ENCODE results near the gene MARK3. TPM values are rescaled to one million over a fixed set of nuclear protein-coding genes. Genes with fewer than 3 reads are reported as not detected.

The MARK3 gene
- total and polyA plus RNA-seq, 10 of the 15 experiments (the other 5 are each of a cell fraction or from before 2014, with no cell fraction given): 10.7 to 75.1 (median 41.4) TPM

DNA sequence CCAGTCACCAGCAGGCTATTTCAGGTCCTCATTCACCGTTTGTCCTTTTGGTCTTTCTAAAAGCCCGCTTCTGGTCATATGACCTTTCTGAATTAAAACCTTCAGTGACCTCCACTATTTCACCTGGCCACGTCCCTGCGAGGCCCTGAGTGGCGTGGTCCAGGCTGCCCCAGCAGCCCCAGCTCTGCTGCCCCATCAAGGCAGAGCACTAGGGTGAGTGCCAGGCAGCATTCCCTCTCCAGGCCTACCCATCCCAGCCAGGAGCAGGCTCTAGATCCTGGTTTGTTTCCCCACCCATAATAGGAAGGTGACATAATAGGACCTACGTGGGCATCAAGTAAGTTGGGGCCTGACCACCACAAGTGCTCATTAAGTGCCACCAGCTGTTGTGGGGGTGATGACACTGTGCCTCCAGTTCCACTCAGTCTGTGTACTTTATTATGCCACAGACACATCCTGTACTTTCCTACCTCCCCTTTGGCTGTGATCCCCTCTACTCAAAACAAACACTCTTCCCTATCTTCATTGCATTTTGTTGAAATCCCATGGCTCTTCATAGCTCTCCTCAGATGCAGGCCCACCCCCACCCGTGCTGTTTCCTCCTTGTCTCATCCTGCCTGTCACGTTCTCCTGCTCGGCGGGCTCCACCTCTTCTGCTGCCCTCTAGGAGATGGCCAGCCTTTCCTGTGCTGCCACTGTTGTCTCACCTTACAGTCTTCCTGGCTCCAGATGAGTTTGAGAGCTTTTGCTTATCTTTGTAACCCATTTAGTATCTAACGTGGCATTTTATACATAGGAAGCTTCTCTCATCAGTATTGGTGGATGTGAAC lies 116.0 kb downstream of the MARK3 start:
- ChIA-PET POLR2A (interaction anchor here (0.7 kb wide), 1 partner anchor 103 kb away, joined by 5 read pairs; no protein-coding TSS in a partner anchor), RAD21 (ENCODE audit: unreplicated experiment) (interaction anchor here (1.1 to 1.4 kb wide), 2 partner anchors 44 to 46 kb away, joined by 4 read pairs; no protein-coding TSS in a partner anchor), SMC1A (ENCODE audit: uncharacterized antibody, unreplicated experiment) (interaction anchor here (1.0 kb wide), 1 partner anchor 107 kb away, joined by 3 read pairs; no protein-coding TSS in a partner anchor), CTCF (interaction anchor here (0.6 to 1.3 kb wide), 3 partner anchors 45 to 460 kb away, joined by 3 to 4 read pairs (median 4); no protein-coding TSS in a partner anchor)
- ATAC-seq: no peak
- Histone ChIP-seq H3K27me3 (replicated peaks in 1 of 2; ENCODE audit: control insufficient read depth in 2 of 2, insufficient read depth in 2 of 2, low read length in 1 of 2) (no peaks in the 10 kb centered on the region), H3K9me3 (replicated peaks; ENCODE audit: control insufficient read depth, insufficient read depth, low read length) (no peaks in the 10 kb centered on the region), H3K79me2 (ENCODE audit: control insufficient read depth, insufficient read depth, low read length) (no peaks in the 10 kb centered on the region), H3K4me2 (ENCODE audit: control insufficient read depth, insufficient read depth) (no peak overlapping the region), H2AFZ (ENCODE audit: control insufficient read depth, low read depth, low read length) (no peak overlapping the region), H3K4me3 (no peak overlapping the region), H3K36me3 (ENCODE audit: control insufficient read depth in 2 of 2, insufficient read depth in 2 of 2, low read length in 1 of 2) (peaks cover 23 to 27% of the 10 kb centered on the region in 2 experiments), H3K27ac (ENCODE audit: control insufficient read depth, insufficient read depth) (no peak overlapping the region), H3K4me1 (ENCODE audit: control insufficient read depth, insufficient read depth, low read length) (no peaks in the 10 kb centered on the region), H4K20me1 (ENCODE audit: control insufficient read depth, insufficient read depth) (no peaks in the 10 kb centered on the region), H3K9ac (ENCODE audit: control insufficient read depth, insufficient read depth, low read length) (no peak overlapping the region)
- TF ChIP-seq MEF2A (IDR thresholded peaks at IDR 0.05; ENCODE audit: insufficient read depth, low read depth, low read length) (no peak), POU2F2 (IDR thresholded peaks at IDR 0.05; ENCODE audit: borderline replicate concordance, low read depth, low read length) (no peak), MYB (IDR thresholded peaks at IDR 0.05; ENCODE audit: borderline replicate concordance, low read depth, low read length) (no peak), PAX8 (IDR thresholded peaks at IDR 0.05) (no peak), SRF (IDR thresholded peaks at IDR 0.05; ENCODE audit: low read depth in 2 of 2, low read length in 2 of 2) (no peak), NBN (IDR thresholded peaks at IDR 0.05) (no peak)
- TF ChIP-seq, protein P1, sequence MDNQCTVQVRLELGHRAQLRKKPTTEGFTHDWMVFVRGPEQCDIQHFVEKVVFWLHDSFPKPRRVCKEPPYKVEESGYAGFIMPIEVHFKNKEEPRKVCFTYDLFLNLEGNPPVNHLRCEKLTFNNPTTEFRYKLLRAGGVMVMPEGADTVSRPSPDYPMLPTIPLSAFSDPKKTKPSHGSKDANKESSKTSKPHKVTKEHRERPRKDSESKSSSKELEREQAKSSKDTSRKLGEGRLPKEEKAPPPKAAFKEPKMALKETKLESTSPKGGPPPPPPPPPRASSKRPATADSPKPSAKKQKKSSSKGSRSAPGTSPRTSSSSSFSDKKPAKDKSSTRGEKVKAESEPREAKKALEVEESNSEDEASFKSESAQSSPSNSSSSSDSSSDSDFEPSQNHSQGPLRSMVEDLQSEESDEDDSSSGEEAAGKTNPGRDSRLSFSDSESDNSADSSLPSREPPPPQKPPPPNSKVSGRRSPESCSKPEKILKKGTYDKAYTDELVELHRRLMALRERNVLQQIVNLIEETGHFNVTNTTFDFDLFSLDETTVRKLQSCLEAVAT (IDR thresholded peaks at IDR 0.05): no peak
- TF ChIP-seq, protein P2, sequence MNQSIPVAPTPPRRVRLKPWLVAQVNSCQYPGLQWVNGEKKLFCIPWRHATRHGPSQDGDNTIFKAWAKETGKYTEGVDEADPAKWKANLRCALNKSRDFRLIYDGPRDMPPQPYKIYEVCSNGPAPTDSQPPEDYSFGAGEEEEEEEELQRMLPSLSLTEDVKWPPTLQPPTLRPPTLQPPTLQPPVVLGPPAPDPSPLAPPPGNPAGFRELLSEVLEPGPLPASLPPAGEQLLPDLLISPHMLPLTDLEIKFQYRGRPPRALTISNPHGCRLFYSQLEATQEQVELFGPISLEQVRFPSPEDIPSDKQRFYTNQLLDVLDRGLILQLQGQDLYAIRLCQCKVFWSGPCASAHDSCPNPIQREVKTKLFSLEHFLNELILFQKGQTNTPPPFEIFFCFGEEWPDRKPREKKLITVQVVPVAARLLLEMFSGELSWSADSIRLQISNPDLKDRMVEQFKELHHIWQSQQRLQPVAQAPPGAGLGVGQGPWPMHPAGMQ (IDR thresholded peaks at IDR 0.05; ENCODE audit: borderline replicate concordance): no peak
- intact Hi-C loops (cut with micrococcal nuclease; ENCODE audit: unreplicated experiment) (no loop called here), in situ Hi-C loops (cut with MboI) (no loop called here)
- DNase-seq (ENCODE audit: low read depth, low spot score): no peak
- 90% methylated on average over 11 of the region's 11 CpGs for WGBS (ENCODE audit: insufficient coverage, insufficient replicate concordance, low lambda C conversion rate, missing lambda C conversion rate)
- no TSS peak for BruUV-seq (replicated peaks)
- no peak for FAIRE-seq

Measured in GM12878 (cell line).